NCI-H2171 (cell line): ENCODE measurements around the gene SMTN.
"Not testable (repeated sequence)": the region's sequence is repeated elsewhere in the genome, so short reads cannot be mapped to it uniquely, and the experiment has no call there.

Experiments used
- DNase-seq: peaks from one replicate; lab custom pipeline; 2025; lab: John Stamatoyannopoulos, UW

SMTN gene

GRCh38 chr22:31090217-31091085, 9.3 kb downstream of the SMTN start:
- DNase-seq = no peak

- DNase-seq = no peak
Measured at GRCh38 chr22:31091106-31091975, 10.2 kb downstream of the SMTN start.

- DNase-seq = no peak
Measured at GRCh38 chr22:31092161-31092560, 11.0 kb downstream of the SMTN start.

GRCh38 chr22:31093086-31093850, 12.2 kb downstream of the SMTN start:
- no peak for DNase-seq

- no peak for DNase-seq
Measured at GRCh38 chr22:31094021-31094551, 13.0 kb downstream of the SMTN start.

GRCh38 chr22:31094741-31095140, 13.6 kb downstream of the SMTN start:
- no peak for DNase-seq

- DNase-seq = no peak
Measured at GRCh38 chr22:31095637-31096249, 14.6 kb downstream of the SMTN start.

- DNase-seq = no peak
Measured at GRCh38 chr22:31096657-31097279, 15.7 kb downstream of the SMTN start.

- not testable (repeated sequence) for DNase-seq
Measured at GRCh38 chr22:31097539-31097938, 16.4 kb downstream of the SMTN start.

GRCh38 chr22:31097941-31098631, 17.0 kb downstream of the SMTN start:
- DNase-seq = no peak

- DNase-seq = no peak
Measured at GRCh38 chr22:31098632-31099110, 17.6 kb downstream of the SMTN start.

GRCh38 chr22:31099386-31099785, 18.3 kb downstream of the SMTN start:
- DNase-seq = no peak

GRCh38 chr22:31099841-31100761, 19.0 kb downstream of the SMTN start:
- no peak for DNase-seq

- DNase-seq = no peak
Measured at GRCh38 chr22:31100762-31101525, 19.8 kb downstream of the SMTN start.

GRCh38 chr22:31102441-31103081, 21.4 kb downstream of the SMTN start:
- DNase-seq = no peak

- DNase-seq = no peak
Measured at GRCh38 chr22:31103111-31103510, 22.0 kb downstream of the SMTN start.

- DNase-seq = no peak
Measured at GRCh38 chr22:31103899-31104694, 23.0 kb downstream of the SMTN start.
